WTC11 (cell line): Measurements from ENCODE around the gene ZNHIT3. TPM values are rescaled to one million over a fixed set of nuclear protein-coding genes. Genes with fewer than 3 reads are reported as not detected.

ENCODE experiments used
- ATAC-seq: fragments of 200-7000 bp; cut with Tn5 transposase; 2 replicates; pipeline ENCODE4 v1.10.0; 2021; ENCODE audit warnings: mild to moderate bottlenecking, moderate library complexity
- CTCF ChIA-PET: fragments of 300-600 bp; sonication (Branson Sonifier 250); formaldehyde crosslinking; loops from one replicate; lab custom pipeline; 2021; ENCODE audit warnings: antibody characterized with exemption; lab: Charles Lee
- POLR2A ChIA-PET: fragments of 350-600 bp; sonication (Branson Sonifier 250); formaldehyde crosslinking; loops from one replicate; lab custom pipeline; 2021; ENCODE audit warnings: antibody characterized with exemption; lab: Charles Lee
- DNase-seq: peaks from one replicate; pipeline ENCODE4 v3.0.0; 2021; ENCODE audit warnings: low spot score
- H3K27ac Mint-ChIP-seq: 2 replicates; pipeline ENCODE4 v1.8.0; 2021; ENCODE audit warnings: mixed read lengths
- H3K27me3 Mint-ChIP-seq: 2 replicates; pipeline ENCODE4 v1.8.0; 2021; ENCODE audit warnings: low read depth, mild to moderate bottlenecking, moderate library complexity, mixed read lengths
- H3K36me3 Mint-ChIP-seq: 2 replicates; pipeline ENCODE4 v1.8.0; 2021; ENCODE audit warnings: mixed read lengths
- H3K4me1 Mint-ChIP-seq: 2 replicates; pipeline ENCODE4 v1.8.0; 2022; ENCODE audit warnings: mixed read lengths
- H3K4me3 Mint-ChIP-seq: 2 replicates; pipeline ENCODE4 v1.8.0; 2021; ENCODE audit warnings: mild to moderate bottlenecking, moderate library complexity, mixed read lengths
- H3K9me3 Mint-ChIP-seq: 2 replicates; pipeline ENCODE4 v1.8.0; 2021; ENCODE audit warnings: mixed read lengths
- ATF3 ChIP-seq: sonication (generic); formaldehyde crosslinking; conservative IDR thresholded peaks from 2 replicates; pipeline ENCODE4 v1.8.1; 2022; ENCODE audit warnings: mild to moderate bottlenecking, missing genetic modification reagents
- E2F1 ChIP-seq: sonication (generic); formaldehyde crosslinking; IDR thresholded peaks from 2 replicates; pipeline ENCODE4 v1.8.0; 2022; ENCODE audit warnings: mild to moderate bottlenecking, missing genetic modification reagents
- E2F4 ChIP-seq: sonication (generic); formaldehyde crosslinking; IDR thresholded peaks from 2 replicates; pipeline ENCODE4 v1.8.1; 2022; ENCODE audit warnings: low read depth, mild to moderate bottlenecking, moderate library complexity, missing genetic modification reagents, borderline replicate concordance
- EMX1 ChIP-seq: fragments of 250-450 bp; sonication (Bioruptor Pico); IDR thresholded peaks from 2 replicates; pipeline ENCODE4 v1.8.0; 2021; ENCODE audit warnings: mild to moderate bottlenecking
- FOXK1 ChIP-seq: sonication (generic); formaldehyde crosslinking; IDR thresholded peaks from 2 replicates; pipeline ENCODE4 v1.8.0; 2022; ENCODE audit warnings: mild to moderate bottlenecking, moderate library complexity, missing genetic modification reagents
- FOXP1 ChIP-seq: sonication (generic); formaldehyde crosslinking; IDR thresholded peaks from 2 replicates; pipeline ENCODE4 v1.8.0; 2022; ENCODE audit warnings: missing genetic modification reagents, mild to moderate bottlenecking, moderate library complexity, borderline replicate concordance
- FOXP4 ChIP-seq: sonication (generic); formaldehyde crosslinking; IDR thresholded peaks from 2 replicates; pipeline ENCODE4 v1.8.0; 2022; ENCODE audit warnings: mild to moderate bottlenecking, missing genetic modification reagents
- GRHL2 ChIP-seq: fragments of 250-450 bp; sonication (Bioruptor Pico); IDR thresholded peaks from 2 replicates; pipeline ENCODE4 v1.8.0; 2022; ENCODE audit warnings: mild to moderate bottlenecking, moderate library complexity; ENCODE audit not compliant: insufficient replicate concordance, severe bottlenecking
- NFATC4 ChIP-seq: fragments of 250-450 bp; sonication (Bioruptor Pico); IDR thresholded peaks from 2 replicates; pipeline ENCODE4 v1.9.0; 2021; ENCODE audit warnings: mild to moderate bottlenecking
- NFYB ChIP-seq: sonication (generic); formaldehyde crosslinking; conservative IDR thresholded peaks from 2 replicates; pipeline ENCODE4 v1.8.0; 2022; ENCODE audit warnings: low read depth, missing genetic modification reagents
- OVOL2 ChIP-seq: fragments of 250-450 bp; sonication (Bioruptor Pico); IDR thresholded peaks from 2 replicates; pipeline ENCODE4 v1.9.0; 2021; ENCODE audit warnings: mild to moderate bottlenecking, borderline replicate concordance
- PRDM15 ChIP-seq: sonication (generic); formaldehyde crosslinking; IDR thresholded peaks from 2 replicates; pipeline ENCODE4 v1.8.0; 2022; ENCODE audit warnings: missing genetic modification reagents
- PRRX2 ChIP-seq: fragments of 250-450 bp; sonication (Bioruptor Pico); IDR thresholded peaks from 2 replicates; pipeline ENCODE4 v1.8.0; 2021; ENCODE audit warnings: mild to moderate bottlenecking
- TCF7 ChIP-seq: sonication (generic); formaldehyde crosslinking; IDR thresholded peaks from 2 replicates; pipeline ENCODE4 v1.8.0; 2022; ENCODE audit warnings: mild to moderate bottlenecking, low read depth, missing genetic modification reagents, moderate library complexity
- TP53 ChIP-seq: sonication (generic); formaldehyde crosslinking; IDR thresholded peaks from 2 replicates; pipeline ENCODE4 v1.8.1; 2023; ENCODE audit warnings: mild to moderate bottlenecking, missing genetic modification reagents
- USF2 ChIP-seq: sonication (generic); formaldehyde crosslinking; IDR thresholded peaks from 2 replicates; pipeline ENCODE4 v1.8.1; 2023; ENCODE audit warnings: mild to moderate bottlenecking, missing genetic modification reagents, moderate library complexity
- ZNF263 ChIP-seq: sonication (generic); formaldehyde crosslinking; IDR thresholded peaks from 2 replicates; pipeline ENCODE4 v1.8.1; 2022; ENCODE audit warnings: low read depth, mild to moderate bottlenecking, moderate library complexity, missing genetic modification reagents
- ZNF281 ChIP-seq: sonication (generic); formaldehyde crosslinking; IDR thresholded peaks from 2 replicates; pipeline ENCODE4 v1.8.0; 2023; ENCODE audit warnings: mild to moderate bottlenecking, missing genetic modification reagents
- ZNF317 ChIP-seq: sonication (generic); formaldehyde crosslinking; IDR thresholded peaks from 2 replicates; pipeline ENCODE4 v1.8.1; 2023; ENCODE audit warnings: low read depth, mild to moderate bottlenecking, moderate library complexity, missing genetic modification reagents, borderline replicate concordance
- ZNF396 ChIP-seq: fragments of 250-450 bp; sonication (Bioruptor Pico); IDR thresholded peaks from 2 replicates; pipeline ENCODE4 v1.8.0; 2021; ENCODE audit warnings: mild to moderate bottlenecking, moderate library complexity, borderline replicate concordance
- total RNA-seq: library from RNA; stranded (reverse); gene quantifications from 3 replicates; pipeline ENCODE4 v1.2.3, GENCODE V29; 2021

Gene ZNHIT3
- total RNA-seq, 1 experiment from 2014 or later: 47.0 TPM

- POLR2A ChIA-PET: no interaction called here
- Mint-ChIP-seq H3K27ac (no peak overlapping the region), H3K4me1 (no peaks in the 10 kb centered on the region), H3K9me3 (no peaks in the 10 kb centered on the region), H3K4me3 (no peak overlapping the region), H3K36me3 (peaks cover 84% of the 10 kb centered on the region), H3K27me3 (no peaks in the 10 kb centered on the region)
- DNase-seq: no peak
- TF ChIP-seq PRRX2 (no peak), NFATC4 (CRISPR knock-in tag) (no peak), PRDM15 (no peak), ZNF263 (CRISPR knock-in tag) (no peak), ZNF396 (no peak), TP53 (CRISPR knock-in tag) (no peak), ZNF281 (CRISPR knock-in tag) (no peak), EMX1 (no peak), GRHL2 (CRISPR knock-in tag) (no peak), USF2 (CRISPR knock-in tag) (no peak), ATF3 (CRISPR knock-in tag) (no peak), FOXP4 (CRISPR knock-in tag) (no peak), FOXK1 (CRISPR knock-in tag) (no peak), OVOL2 (CRISPR knock-in tag) (no peak), TCF7 (CRISPR knock-in tag) (no peak), ZNF317 (CRISPR knock-in tag) (no peak), NFYB (CRISPR knock-in tag) (no peak), E2F1 (no peak), E2F4 (CRISPR knock-in tag) (no peak), FOXP1 (no peak)
- CTCF ChIA-PET: no interaction called here
- no peak for ATAC-seq
Measured at GRCh38 chr17:36511216-36511615, 24.7 kb downstream of the ZNHIT3 start.
